OCI-LY7 (cell line): ENCODE measurements around the gene KLF3. TPM values are rescaled to one million over a fixed set of nuclear protein-coding genes. Genes with fewer than 3 reads are reported as not detected.

ENCODE experiments used
- BruUV-seq: library from RNA; stranded (reverse); fragments of 400-500 nt; replicated peaks from 2 replicates; lab custom pipeline; 2021; lab: Mats Ljungman, UMichigan
- CTCF ChIA-PET: fragments of 300-600 bp; sonication (Branson Sonifier 250); formaldehyde crosslinking; loops from one replicate; lab custom pipeline; 2022; ENCODE audit warnings: antibody characterized with exemption; ENCODE audit not compliant: unreplicated experiment; lab: Charles Lee
- POLR2A ChIA-PET: fragments of 300-600 bp; sonication (Branson Sonifier 250); formaldehyde crosslinking; loops from one replicate; lab custom pipeline; 2022; ENCODE audit warnings: antibody characterized with exemption; lab: Charles Lee
- DNase-seq: peaks from one replicate; pipeline ENCODE4 v3.0.0-alpha.2; 2015; ENCODE audit warnings: low spot score
- H2AFZ ChIP-seq: fragments of 200-600 bp; sonication (generic), shearing (Covaris generic); 2 replicates; pipeline ENCODE4 v1.6.1; 2014; ENCODE audit warnings: mild to moderate bottlenecking, antibody characterized with exemption, low read length, moderate library complexity
- H3K27ac ChIP-seq: fragments of 200-600 bp; sonication (generic); 2 replicates; pipeline ENCODE4 v1.5.1; 2014; ENCODE audit warnings: mixed run types, low read depth, mild to moderate bottlenecking, moderate library complexity, low read length, inconsistent platforms; ENCODE audit not compliant: poor library complexity, severe bottlenecking
- H3K36me3 ChIP-seq: fragments of 200-600 bp; sonication (generic); 2 replicates; pipeline ENCODE4 v1.6.1; 2014; ENCODE audit warnings: mild to moderate bottlenecking, antibody characterized with exemption, low read length, moderate library complexity, mixed read lengths; ENCODE audit not compliant: insufficient read depth
- H3K4me1 ChIP-seq: fragments of 200-600 bp; sonication (generic); 2 replicates; pipeline ENCODE4 v1.5.1; 2014; ENCODE audit warnings: mild to moderate bottlenecking, low read length; ENCODE audit not compliant: insufficient read depth, poor library complexity, severe bottlenecking
- H3K4me2 ChIP-seq: fragments of 200-600 bp; sonication (generic); 2 replicates; pipeline ENCODE4 v1.6.1; 2014; ENCODE audit warnings: mild to moderate bottlenecking, low read length
- H3K4me3 ChIP-seq: fragments of 200-600 bp; sonication (generic); 2 replicates; pipeline ENCODE4 v1.5.1; 2014; ENCODE audit warnings: mild to moderate bottlenecking, low read depth, low read length; ENCODE audit not compliant: poor library complexity, severe bottlenecking
- H3K79me2 ChIP-seq: fragments of 200-600 bp; sonication (generic); 2 replicates; pipeline ENCODE4 v1.6.1; 2016; ENCODE audit warnings: low read depth, mild to moderate bottlenecking, low read length, moderate library complexity, mixed read lengths; ENCODE audit not compliant: insufficient read depth
- H3K9me2 ChIP-seq: fragments of 200-600 bp; sonication (generic); 2 replicates; pipeline ENCODE4 v1.6.1; 2016; ENCODE audit warnings: mild to moderate bottlenecking, low read length, mixed read lengths; ENCODE audit not compliant: insufficient read depth
- H3K9me3 ChIP-seq: fragments of 200-600 bp; sonication (generic); 2 replicates; pipeline ENCODE4 v1.6.1; 2014; ENCODE audit warnings: mild to moderate bottlenecking, mixed run types, low read length, mixed read lengths
- H4K20me1 ChIP-seq: fragments of 200-600 bp; sonication (generic); 2 replicates; pipeline ENCODE4 v1.6.1; 2014; ENCODE audit warnings: mild to moderate bottlenecking, antibody characterized with exemption, low read length, moderate library complexity, mixed read lengths; ENCODE audit not compliant: insufficient read depth
- CTCF ChIP-seq: fragments of 200-600 bp; sonication (generic); conservative IDR thresholded peaks from 2 replicates; pipeline ENCODE4 v1.5.1; 2014; ENCODE audit warnings: mild to moderate bottlenecking, antibody characterized with exemption, low read length, moderate library complexity, mixed read lengths
- EZH2phosphoT487 ChIP-seq: fragments of 200-600 bp; sonication (generic); IDR thresholded peaks from 2 replicates; pipeline ENCODE4 v1.6.1; 2018; ENCODE audit warnings: low read depth, borderline replicate concordance, mild to moderate bottlenecking, mixed run types, antibody characterized with exemption, low read length, moderate library complexity, mixed read lengths
- intact Hi-C: fragments of 100-400 bp; cut with micrococcal nuclease; formaldehyde crosslinking; loops from one replicate; pipeline ENCODE4 v1.10.0; 2022; ENCODE audit not compliant: unreplicated experiment
- total RNA-seq, 2 experiments: library from RNA; depleted of rRNA in 1 of 2; stranded (reverse); fragments of >200 nt in 1 of 2; shearing (Covaris generic) in 1 of 2; gene quantifications; 2 replicates each; pipeline ENCODE4 v1.2.3, GENCODE V29; 2014 to 2022

Gene KLF3
- total RNA-seq, 2 experiments from 2014 or later, result 0.09 to 0.23 TPM

GRCh38 chr4:38747629-38748028 lies 83.6 kb downstream of the KLF3 start:
- no TSS peak for BruUV-seq
- no peak for DNase-seq
- intact Hi-C loops, result no loop called here
- H3K27ac ChIP-seq, result no peak overlapping the region
- no peaks in the 10 kb centered on the region for H3K79me2 ChIP-seq
- H3K4me2 ChIP-seq, result no peak overlapping the region
- POLR2A ChIA-PET, result no interaction called here
- H3K9me3 ChIP-seq, result peaks cover 21% of the 10 kb centered on the region; the same call in 1 of the 2 replicates
- CTCF ChIA-PET, result no interaction called here
- H2AFZ ChIP-seq, result no peak overlapping the region
- H3K4me1 ChIP-seq, result peaks cover 4% of the 10 kb centered on the region
- no peak overlapping the region for H3K4me3 ChIP-seq
- H4K20me1 ChIP-seq, result no peaks in the 10 kb centered on the region
- TF ChIP-seq EZH2phosphoT487 (no peak), CTCF (no peak)
- no peaks in the 10 kb centered on the region for H3K9me2 ChIP-seq
- no peaks in the 10 kb centered on the region for H3K36me3 ChIP-seq

GRCh38 chr4:38749336-38749735 lies 85.3 kb downstream of the KLF3 start:
- Histone ChIP-seq H3K4me1 (no peaks in the 10 kb centered on the region), H3K4me2 (no peak overlapping the region), H2AFZ (no peak overlapping the region), H3K9me2 (no peaks in the 10 kb centered on the region), H3K4me3 (no peak overlapping the region), H3K36me3 (no peaks in the 10 kb centered on the region), H3K79me2 (no peaks in the 10 kb centered on the region), H4K20me1 (no peaks in the 10 kb centered on the region), H3K27ac (no peak overlapping the region), H3K9me3 (peaks cover 25% of the 10 kb centered on the region; the same call in 1 of the 2 replicates)
- ChIA-PET POLR2A (no interaction called here), CTCF (no interaction called here)
- no peak for DNase-seq
- intact Hi-C loops, result no loop called here
- TF ChIP-seq EZH2phosphoT487 (no peak), CTCF (no peak)
- no TSS peak for BruUV-seq

Other genes starting within 250 kb of the KLF3 start
- 34.5 and 39.8 TPM in 2 replicates for gene TLR10, start 118.8 kb downstream of the KLF3 start, total RNA-seq (2014; rRNA removed; shearing (Covaris generic))
- gene TLR10, start 118.8 kb downstream of the KLF3 start, total RNA-seq (2022), result 19.5 and 27.4 TPM in 2 replicates
- gene TLR1, start 140.6 kb downstream of the KLF3 start, total RNA-seq (2014; rRNA removed; shearing (Covaris generic)), result 3.3 and 3.8 TPM in 2 replicates
- 6.0 and 7.4 TPM in 2 replicates for gene TLR1, start 140.6 kb downstream of the KLF3 start, total RNA-seq (2022)
- 1.5 TPM in 2 replicates for gene TLR6, start 192.6 kb downstream of the KLF3 start, total RNA-seq (2014; rRNA removed; shearing (Covaris generic))
- 7.1 and 9.2 TPM in 2 replicates for gene TLR6, start 192.6 kb downstream of the KLF3 start, total RNA-seq (2022)
- gene FAM114A1, start 203.6 kb downstream of the KLF3 start, total RNA-seq (2014; rRNA removed; shearing (Covaris generic)), result not detected in 2 replicates
- gene FAM114A1, start 203.6 kb downstream of the KLF3 start, total RNA-seq (2022), result not detected in 2 replicates